ENCODE results near the gene SPATA24. TPM values are rescaled to one million over a fixed set of nuclear protein-coding genes. Genes with fewer than 3 reads are reported as not detected.

The SPATA24 gene
- total RNA-seq, 1 experiment from 2014 or later = 9.8 TPM

DNA sequence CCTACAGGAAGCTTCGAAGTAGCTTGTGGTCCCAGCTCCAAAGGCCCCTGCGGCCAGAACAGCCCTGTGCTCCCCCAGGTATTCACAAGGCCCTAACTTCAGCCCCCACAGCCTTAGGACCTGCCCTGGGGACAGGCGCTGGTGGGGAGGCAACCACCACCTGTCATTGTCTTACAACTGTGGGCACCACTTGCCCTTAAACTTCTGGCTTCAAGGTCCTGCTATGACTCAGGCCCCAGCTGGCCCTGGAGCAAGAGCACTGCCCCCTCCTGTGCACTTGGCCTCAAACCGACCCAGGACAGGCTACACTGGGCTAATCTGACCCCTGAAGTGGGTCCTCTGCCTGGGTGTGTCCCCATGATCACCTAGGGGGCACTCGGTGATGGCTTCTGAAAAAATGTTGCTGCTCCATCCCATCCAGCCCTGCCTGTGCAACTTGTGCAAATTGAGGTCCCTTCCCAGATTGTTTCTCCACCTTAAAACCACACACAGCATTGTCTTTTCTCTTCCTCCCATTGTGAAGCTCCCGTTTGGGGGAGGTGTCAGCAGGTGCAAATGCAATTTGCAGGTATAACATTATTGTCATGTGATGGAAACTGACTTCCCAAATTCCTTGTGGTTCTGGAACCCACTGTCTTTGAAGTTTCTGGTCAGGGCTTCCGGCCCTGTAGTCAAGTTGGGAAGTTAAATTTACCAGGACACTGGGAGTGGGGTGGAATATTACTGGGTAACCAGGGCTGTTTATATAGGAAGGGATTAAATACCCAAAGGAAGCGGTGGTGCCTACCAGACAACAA is 7.8 kb downstream of the SPATA24 start:
- Mint-ChIP-seq H3K27ac (ENCODE audit: low read depth, unreplicated experiment) (no peak overlapping the region), H3K27me3 (ENCODE audit: insufficient read depth, unreplicated experiment) (no peaks in the 10 kb centered on the region), H3K9me3 (ENCODE audit: unreplicated experiment) (no peaks in the 10 kb centered on the region), H3K36me3 (ENCODE audit: insufficient read depth, unreplicated experiment) (peaks cover 19% of the 10 kb centered on the region), H3K4me1 (ENCODE audit: insufficient read depth, unreplicated experiment) (peaks cover 11% of the 10 kb centered on the region), H3K4me3 (ENCODE audit: unreplicated experiment) (no peak overlapping the region)
- no TSS peak for BruUV-seq (replicated peaks)
- ChIA-PET CTCF (interaction anchor here (0.7 kb wide), 1 partner anchor 34 kb away, joined by 3 read pairs; no protein-coding TSS in a partner anchor), POLR2A (interaction anchor here (0.7 to 0.8 kb wide), 2 partner anchors 10 to 1045 kb away, joined by 3 read pairs; no protein-coding TSS in a partner anchor)
- peak; percentile 43 for DNase-seq (ENCODE audit: unreplicated experiment)
- TF ChIP-seq, protein P1, sequence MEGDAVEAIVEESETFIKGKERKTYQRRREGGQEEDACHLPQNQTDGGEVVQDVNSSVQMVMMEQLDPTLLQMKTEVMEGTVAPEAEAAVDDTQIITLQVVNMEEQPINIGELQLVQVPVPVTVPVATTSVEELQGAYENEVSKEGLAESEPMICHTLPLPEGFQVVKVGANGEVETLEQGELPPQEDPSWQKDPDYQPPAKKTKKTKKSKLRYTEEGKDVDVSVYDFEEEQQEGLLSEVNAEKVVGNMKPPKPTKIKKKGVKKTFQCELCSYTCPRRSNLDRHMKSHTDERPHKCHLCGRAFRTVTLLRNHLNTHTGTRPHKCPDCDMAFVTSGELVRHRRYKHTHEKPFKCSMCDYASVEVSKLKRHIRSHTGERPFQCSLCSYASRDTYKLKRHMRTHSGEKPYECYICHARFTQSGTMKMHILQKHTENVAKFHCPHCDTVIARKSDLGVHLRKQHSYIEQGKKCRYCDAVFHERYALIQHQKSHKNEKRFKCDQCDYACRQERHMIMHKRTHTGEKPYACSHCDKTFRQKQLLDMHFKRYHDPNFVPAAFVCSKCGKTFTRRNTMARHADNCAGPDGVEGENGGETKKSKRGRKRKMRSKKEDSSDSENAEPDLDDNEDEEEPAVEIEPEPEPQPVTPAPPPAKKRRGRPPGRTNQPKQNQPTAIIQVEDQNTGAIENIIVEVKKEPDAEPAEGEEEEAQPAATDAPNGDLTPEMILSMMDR (IDR thresholded peaks at IDR 0.05; ENCODE audit: unreplicated experiment) = no peak
- intact Hi-C loops (cut with micrococcal nuclease) = no loop called here

DNA sequence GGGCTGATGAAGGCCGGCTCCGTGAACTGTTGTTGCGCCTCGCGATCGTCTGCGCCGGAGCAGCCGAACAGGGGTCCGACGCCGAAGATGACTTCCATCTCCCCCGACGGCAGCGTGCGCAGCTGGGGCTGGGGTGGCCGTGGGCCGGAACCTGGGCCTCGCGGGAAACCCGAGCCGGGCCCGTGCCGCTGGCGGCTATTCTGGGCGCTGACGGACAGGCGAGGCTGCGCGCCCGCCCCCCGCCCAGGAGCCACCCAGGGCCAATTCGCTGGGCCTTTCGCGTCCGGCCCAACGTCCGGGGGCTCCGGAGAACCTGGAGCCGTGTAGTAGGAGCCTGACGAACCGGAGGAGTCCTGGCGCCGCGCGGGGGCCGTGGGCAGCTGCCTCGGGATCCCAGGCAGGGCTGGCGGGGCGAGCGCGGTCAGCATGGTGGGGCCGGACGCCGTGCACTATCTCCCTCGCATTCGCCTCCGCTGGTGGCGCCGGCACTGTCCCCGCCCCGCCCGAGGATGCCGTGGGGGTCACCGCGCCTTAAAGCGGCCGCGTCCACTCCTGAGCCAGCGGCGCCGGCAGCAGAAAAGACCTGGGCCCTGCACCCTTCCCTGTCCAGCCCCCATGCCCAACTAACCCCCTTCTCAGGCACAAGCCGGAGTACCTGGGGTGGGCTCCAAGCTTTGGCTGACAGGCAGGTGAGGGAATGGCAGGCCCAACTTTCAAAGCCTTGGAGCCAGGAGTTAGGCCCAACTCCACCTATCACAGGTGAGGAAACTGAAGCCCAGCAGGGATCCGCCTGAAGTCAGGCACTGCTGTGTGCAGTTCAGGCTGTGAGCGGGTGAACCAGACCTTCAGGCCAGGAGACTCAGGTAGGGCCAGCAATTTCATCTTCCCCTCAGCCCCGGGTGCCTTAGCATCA is 9.0 kb downstream of the SPATA24 start, which contains the start of gene PROB1:
Gene PROB1 (minus strand): TSS at position 451 of the 913 bp plus-strand sequence. CDS start 23 bp downstream, at position 428.
- H3K36me3 Mint-ChIP-seq (ENCODE audit: insufficient read depth, unreplicated experiment) = peaks cover 17% of the 10 kb centered on the region
- no peaks in the 10 kb centered on the region for H3K9me3 Mint-ChIP-seq (ENCODE audit: unreplicated experiment)
- TF ChIP-seq, protein P1 (IDR thresholded peaks at IDR 0.05; ENCODE audit: unreplicated experiment) = no peak
- CTCF ChIA-PET = no interaction called here
- H3K27me3 Mint-ChIP-seq (ENCODE audit: insufficient read depth, unreplicated experiment) = no peaks in the 10 kb centered on the region
- intact Hi-C loops (cut with micrococcal nuclease) = no loop called here
- BruUV-seq (replicated peaks) = no TSS peak
- peaks cover 16% of the 10 kb centered on the region for H3K4me1 Mint-ChIP-seq (ENCODE audit: insufficient read depth, unreplicated experiment)
- DNase-seq (ENCODE audit: unreplicated experiment) = no peak
- no peak within 1 kb of the TSS for H3K4me3 Mint-ChIP-seq (ENCODE audit: unreplicated experiment)
- POLR2A ChIA-PET = interaction anchor here (0.5 kb wide), 1 partner anchor 1007 kb away, joined by 3 read pairs; the partner anchor contains the start of gene ANKHD1
- no peak within 1 kb of the TSS for H3K27ac Mint-ChIP-seq (ENCODE audit: low read depth, unreplicated experiment)

DNA sequence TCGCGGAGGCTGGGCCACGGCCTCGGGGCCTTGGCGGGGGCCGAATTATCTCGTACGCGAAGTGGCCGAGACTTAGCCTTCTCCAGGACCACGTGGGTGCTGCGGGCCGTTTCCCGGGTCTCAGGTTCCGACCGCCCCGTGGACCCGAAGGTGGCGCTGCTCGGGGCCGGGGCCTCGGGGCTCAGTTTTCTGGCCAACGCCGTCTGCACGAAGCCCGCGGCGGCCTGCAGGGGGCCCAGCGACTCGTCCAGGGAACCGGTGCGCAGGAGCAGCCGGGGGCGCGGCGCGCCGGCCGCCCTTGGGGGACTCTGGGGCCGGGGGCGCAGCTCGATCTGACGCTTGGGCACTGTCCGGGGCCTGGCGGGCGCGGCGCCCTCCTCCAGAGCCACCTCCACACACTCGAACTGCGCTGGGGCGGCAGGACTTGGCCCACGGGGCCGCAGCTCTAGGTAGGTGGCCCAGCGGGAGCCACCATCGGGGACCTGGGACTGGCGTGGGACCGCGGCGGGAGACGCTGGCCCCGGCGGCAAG is 9.7 kb downstream of the SPATA24 start:
- Mint-ChIP-seq H3K4me3 (ENCODE audit: unreplicated experiment) (no peak overlapping the region), H3K36me3 (ENCODE audit: insufficient read depth, unreplicated experiment) (peaks cover 9% of the 10 kb centered on the region), H3K9me3 (ENCODE audit: unreplicated experiment) (no peaks in the 10 kb centered on the region), H3K27ac (ENCODE audit: low read depth, unreplicated experiment) (no peak overlapping the region), H3K4me1 (ENCODE audit: insufficient read depth, unreplicated experiment) (peaks cover 16% of the 10 kb centered on the region), H3K27me3 (ENCODE audit: insufficient read depth, unreplicated experiment) (no peaks in the 10 kb centered on the region)
- TF ChIP-seq, protein P1 (IDR thresholded peaks at IDR 0.05; ENCODE audit: unreplicated experiment) = no peak
- DNase-seq (ENCODE audit: unreplicated experiment) = no peak
- POLR2A ChIA-PET = no interaction called here
- no TSS peak for BruUV-seq (replicated peaks)
- CTCF ChIA-PET = no interaction called here
- intact Hi-C loops (cut with micrococcal nuclease) = no loop called here

Measured in MCF 10A (cell line).